WTC11 (cell line): ENCODE data around the gene HOXA13. TPM values are rescaled to one million over a fixed set of nuclear protein-coding genes. Genes with fewer than 3 reads are reported as not detected.
A peak's percentile ranks its signal among the peaks of the same experiment; 100 is the strongest.

ENCODE experiments used
- ATAC-seq: fragments of 200-7000 bp; cut with Tn5 transposase; 2 replicates; pipeline ENCODE4 v1.10.0; 2021; ENCODE audit warnings: mild to moderate bottlenecking, moderate library complexity
- CTCF ChIA-PET: fragments of 300-600 bp; sonication (Branson Sonifier 250); formaldehyde crosslinking; loops from one replicate; lab custom pipeline; 2021; ENCODE audit warnings: antibody characterized with exemption; lab: Charles Lee
- POLR2A ChIA-PET: fragments of 350-600 bp; sonication (Branson Sonifier 250); formaldehyde crosslinking; loops from one replicate; lab custom pipeline; 2021; ENCODE audit warnings: antibody characterized with exemption; lab: Charles Lee
- DNase-seq: peaks from one replicate; pipeline ENCODE4 v3.0.0; 2021; ENCODE audit warnings: low spot score
- H3K27ac Mint-ChIP-seq: 2 replicates; pipeline ENCODE4 v1.8.0; 2021; ENCODE audit warnings: mixed read lengths
- H3K27me3 Mint-ChIP-seq: 2 replicates; pipeline ENCODE4 v1.8.0; 2021; ENCODE audit warnings: low read depth, mild to moderate bottlenecking, moderate library complexity, mixed read lengths
- H3K36me3 Mint-ChIP-seq: 2 replicates; pipeline ENCODE4 v1.8.0; 2021; ENCODE audit warnings: mixed read lengths
- H3K4me1 Mint-ChIP-seq: 2 replicates; pipeline ENCODE4 v1.8.0; 2022; ENCODE audit warnings: mixed read lengths
- H3K4me3 Mint-ChIP-seq: 2 replicates; pipeline ENCODE4 v1.8.0; 2021; ENCODE audit warnings: mild to moderate bottlenecking, moderate library complexity, mixed read lengths
- H3K9me3 Mint-ChIP-seq: 2 replicates; pipeline ENCODE4 v1.8.0; 2021; ENCODE audit warnings: mixed read lengths
- AR ChIP-seq: fragments of 250-450 bp; sonication (Bioruptor Pico); IDR thresholded peaks from 2 replicates; pipeline ENCODE4 v1.9.0; 2021; ENCODE audit warnings: mild to moderate bottlenecking
- CTCF ChIP-seq: fragments of 200-600 bp; IDR thresholded peaks from 2 replicates; pipeline ENCODE4 v1.8.0; 2022; ENCODE audit warnings: antibody characterized with exemption
- E2F4 ChIP-seq: sonication (generic); formaldehyde crosslinking; IDR thresholded peaks from 2 replicates; pipeline ENCODE4 v1.8.1; 2022; ENCODE audit warnings: low read depth, mild to moderate bottlenecking, moderate library complexity, missing genetic modification reagents, borderline replicate concordance
- MXD4 ChIP-seq: fragments of 250-450 bp; sonication (Bioruptor Pico); IDR thresholded peaks from 2 replicates; pipeline ENCODE4 v1.8.0; 2021; ENCODE audit warnings: mild to moderate bottlenecking, moderate library complexity, borderline replicate concordance
- MYBL2 ChIP-seq: sonication (generic); formaldehyde crosslinking; IDR thresholded peaks from 2 replicates; pipeline ENCODE4 v1.8.1; 2023; ENCODE audit warnings: mild to moderate bottlenecking, moderate library complexity, missing genetic modification reagents
- NFE2L1 ChIP-seq: sonication (generic); formaldehyde crosslinking; IDR thresholded peaks from 2 replicates; pipeline ENCODE4 v1.8.1; 2023; ENCODE audit warnings: missing genetic modification reagents
- NR2C2 ChIP-seq: sonication (generic); formaldehyde crosslinking; IDR thresholded peaks from 2 replicates; pipeline ENCODE4 v1.8.0; 2022; ENCODE audit warnings: mild to moderate bottlenecking, missing genetic modification reagents
- TP53 ChIP-seq: sonication (generic); formaldehyde crosslinking; IDR thresholded peaks from 2 replicates; pipeline ENCODE4 v1.8.1; 2023; ENCODE audit warnings: mild to moderate bottlenecking, missing genetic modification reagents
- ZBTB43 ChIP-seq: sonication (generic); formaldehyde crosslinking; IDR thresholded peaks from 2 replicates; pipeline ENCODE4 v1.8.1; 2023; ENCODE audit warnings: mild to moderate bottlenecking, missing genetic modification reagents
- ZNF425 ChIP-seq: fragments of 250-450 bp; sonication (Bioruptor Pico); conservative IDR thresholded peaks from 2 replicates; pipeline ENCODE4 v1.9.0; 2021; ENCODE audit warnings: mild to moderate bottlenecking
- ZNF671 ChIP-seq: fragments of 250-450 bp; sonication (Bioruptor Pico); IDR thresholded peaks from 2 replicates; pipeline ENCODE4 v1.8.0; 2021; ENCODE audit warnings: mild to moderate bottlenecking
- total RNA-seq: library from RNA; stranded (reverse); gene quantifications from 3 replicates; pipeline ENCODE4 v1.2.3, GENCODE V29; 2021
- TF ChIP-seq, protein P1 (sequence below): sonication (generic); formaldehyde crosslinking; IDR thresholded peaks from 2 replicates; pipeline ENCODE4 v1.8.0; 2022; ENCODE audit warnings: missing genetic modification reagents
- TF ChIP-seq, protein P2 (sequence below): fragments of 250-450 bp; sonication (Bioruptor Pico); IDR thresholded peaks from 2 replicates; pipeline ENCODE4 v1.9.0; 2021; ENCODE audit warnings: mild to moderate bottlenecking
- TF ChIP-seq, protein P3 (sequence below): fragments of 250-450 bp; sonication (Bioruptor Pico); IDR thresholded peaks from 2 replicates; pipeline ENCODE4 v1.9.0; 2021; ENCODE audit warnings: moderate library complexity, mild to moderate bottlenecking, inconsistent platforms, borderline replicate concordance

HOXA13 gene
- total RNA-seq, 1 experiment from 2014 or later: not detected

DNA sequence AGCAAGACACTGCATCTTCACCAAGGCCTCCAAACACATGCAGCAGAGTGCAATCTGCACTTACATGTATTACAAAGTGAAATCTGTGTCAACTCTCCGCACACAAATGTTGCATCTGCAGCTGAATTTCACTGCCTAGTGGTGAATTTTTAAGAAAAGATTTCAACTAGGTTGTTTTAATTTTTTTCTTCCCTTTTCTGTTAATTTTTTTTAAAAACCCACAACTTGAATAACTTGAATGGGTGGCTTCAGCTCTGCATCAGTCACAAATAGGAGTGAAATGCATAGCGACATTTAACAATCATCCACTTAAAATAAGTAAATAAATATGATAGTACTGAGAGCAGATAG is 5.9 kb downstream of the HOXA13 start:
- H3K4me3 Mint-ChIP-seq: no peak overlapping the region; the same call in 1 of the 2 replicates
- TF ChIP-seq ZNF425 (CRISPR knock-in tag) (no peak), MYBL2 (CRISPR knock-in tag) (no peak), ZNF671 (CRISPR knock-in tag) (no peak)
- H3K4me1 Mint-ChIP-seq: peaks cover 16% of the 10 kb centered on the region
- no peak overlapping the region for H3K27ac Mint-ChIP-seq
- no peaks in the 10 kb centered on the region for H3K9me3 Mint-ChIP-seq
- H3K27me3 Mint-ChIP-seq: peaks cover 100% of the 10 kb centered on the region
- no peaks in the 10 kb centered on the region for H3K36me3 Mint-ChIP-seq
- ATAC-seq: no peak
- POLR2A ChIA-PET: no interaction called here
- CTCF ChIA-PET: interaction anchor here (0.8 to 4.2 kb wide), 3 partner anchors 15 to 56 kb away, joined by 4 to 32 read pairs (median 23); no protein-coding TSS in a partner anchor
- DNase-seq: no peak

GRCh38 chr7:27193335-27194001 is 6.4 kb downstream of the HOXA13 start:
- ATAC-seq (no peak), DNase-seq (peak; percentile 51)
- Mint-ChIP-seq H3K27ac (no peak overlapping the region), H3K27me3 (peaks cover 100% of the 10 kb centered on the region), H3K36me3 (no peaks in the 10 kb centered on the region), H3K4me1 (peaks cover 16% of the 10 kb centered on the region), H3K9me3 (no peaks in the 10 kb centered on the region), H3K4me3 (peak overlapping the region; percentile 22; the same call in 1 of the 2 replicates)
- ChIA-PET CTCF (interaction anchor here (4.2 kb wide), 1 partner anchor 14 kb away, joined by 32 read pairs; no protein-coding TSS in a partner anchor), POLR2A (no interaction called here)
- no peak for TF ChIP-seq E2F4 (CRISPR knock-in tag)
- TF ChIP-seq, protein P1, sequence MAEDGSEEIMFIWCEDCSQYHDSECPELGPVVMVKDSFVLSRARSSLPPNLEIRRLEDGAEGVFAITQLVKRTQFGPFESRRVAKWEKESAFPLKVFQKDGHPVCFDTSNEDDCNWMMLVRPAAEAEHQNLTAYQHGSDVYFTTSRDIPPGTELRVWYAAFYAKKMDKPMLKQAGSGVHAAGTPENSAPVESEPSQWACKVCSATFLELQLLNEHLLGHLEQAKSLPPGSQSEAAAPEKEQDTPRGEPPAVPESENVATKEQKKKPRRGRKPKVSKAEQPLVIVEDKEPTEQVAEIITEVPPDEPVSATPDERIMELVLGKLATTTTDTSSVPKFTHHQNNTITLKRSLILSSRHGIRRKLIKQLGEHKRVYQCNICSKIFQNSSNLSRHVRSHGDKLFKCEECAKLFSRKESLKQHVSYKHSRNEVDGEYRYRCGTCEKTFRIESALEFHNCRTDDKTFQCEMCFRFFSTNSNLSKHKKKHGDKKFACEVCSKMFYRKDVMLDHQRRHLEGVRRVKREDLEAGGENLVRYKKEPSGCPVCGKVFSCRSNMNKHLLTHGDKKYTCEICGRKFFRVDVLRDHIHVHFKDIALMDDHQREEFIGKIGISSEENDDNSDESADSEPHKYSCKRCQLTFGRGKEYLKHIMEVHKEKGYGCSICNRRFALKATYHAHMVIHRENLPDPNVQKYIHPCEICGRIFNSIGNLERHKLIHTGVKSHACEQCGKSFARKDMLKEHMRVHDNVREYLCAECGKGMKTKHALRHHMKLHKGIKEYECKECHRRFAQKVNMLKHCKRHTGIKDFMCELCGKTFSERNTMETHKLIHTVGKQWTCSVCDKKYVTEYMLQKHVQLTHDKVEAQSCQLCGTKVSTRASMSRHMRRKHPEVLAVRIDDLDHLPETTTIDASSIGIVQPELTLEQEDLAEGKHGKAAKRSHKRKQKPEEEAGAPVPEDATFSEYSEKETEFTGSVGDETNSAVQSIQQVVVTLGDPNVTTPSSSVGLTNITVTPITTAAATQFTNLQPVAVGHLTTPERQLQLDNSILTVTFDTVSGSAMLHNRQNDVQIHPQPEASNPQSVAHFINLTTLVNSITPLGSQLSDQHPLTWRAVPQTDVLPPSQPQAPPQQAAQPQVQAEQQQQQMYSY (CRISPR knock-in tag): 0 out of 2 replicates have a peak, but pooled peaks have one; percentile 46

DNA sequence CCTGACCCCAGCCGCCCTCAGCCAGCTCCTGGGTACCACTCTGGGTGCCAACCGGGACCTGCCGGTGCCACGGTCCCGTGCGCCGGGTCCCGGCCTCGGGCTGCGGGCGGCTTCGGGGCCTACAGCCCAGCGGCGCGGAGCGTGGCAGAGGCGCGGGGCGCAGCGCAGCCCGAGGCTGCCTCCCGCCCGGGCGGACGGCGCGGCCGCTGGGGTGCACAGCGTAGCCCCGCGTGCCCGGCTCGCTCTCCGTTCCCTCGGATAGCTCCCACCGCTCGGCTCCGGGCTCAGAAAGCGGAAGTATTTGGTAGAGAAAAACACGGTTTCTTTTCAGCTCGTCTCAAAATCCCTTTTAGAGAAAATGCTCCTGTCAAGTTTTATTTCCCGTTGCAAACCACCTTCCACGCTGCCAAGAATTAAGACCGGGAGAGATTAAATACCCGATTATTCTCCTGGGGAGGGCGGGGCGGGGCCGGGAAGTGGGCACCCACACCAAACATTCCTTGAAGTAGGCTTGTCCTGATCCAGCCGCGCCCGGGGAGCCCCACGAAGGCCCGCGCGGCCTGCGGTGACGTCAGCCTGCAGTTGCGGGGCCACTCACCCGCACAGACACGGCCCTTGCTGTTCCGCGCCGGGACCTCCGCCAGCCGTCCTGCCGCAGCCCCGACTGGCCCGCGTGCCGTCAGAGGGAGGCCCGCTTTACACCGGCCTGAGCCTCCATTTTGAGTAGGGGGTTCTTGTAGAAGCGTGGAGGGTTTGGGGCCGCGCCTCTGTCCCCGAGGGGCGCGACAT is 7.2 kb downstream of the HOXA13 start:
- Mint-ChIP-seq H3K9me3 (no peaks in the 10 kb centered on the region), H3K4me3 (peak overlapping the region; percentile 14; the same call in 1 of the 2 replicates), H3K36me3 (no peaks in the 10 kb centered on the region), H3K27me3 (peaks cover 100% of the 10 kb centered on the region), H3K4me1 (peaks cover 23% of the 10 kb centered on the region), H3K27ac (no peak overlapping the region)
- ChIA-PET POLR2A (no interaction called here), CTCF (interaction anchor here (0.7 to 5.5 kb wide), 3 partner anchors 13 to 49 kb away, joined by 3 to 34 read pairs (median 32); partner anchors contain the start of gene EVX1)
- peak; percentile 4 for ATAC-seq
- DNase-seq: no peak
- TF ChIP-seq NR2C2 (CRISPR knock-in tag): no peak
- no peak for TF ChIP-seq ZBTB43 (CRISPR knock-in tag)
- no peak for TF ChIP-seq CTCF
- no peak for TF ChIP-seq TP53 (CRISPR knock-in tag)
- TF ChIP-seq AR: no peak
- TF ChIP-seq, protein P2, sequence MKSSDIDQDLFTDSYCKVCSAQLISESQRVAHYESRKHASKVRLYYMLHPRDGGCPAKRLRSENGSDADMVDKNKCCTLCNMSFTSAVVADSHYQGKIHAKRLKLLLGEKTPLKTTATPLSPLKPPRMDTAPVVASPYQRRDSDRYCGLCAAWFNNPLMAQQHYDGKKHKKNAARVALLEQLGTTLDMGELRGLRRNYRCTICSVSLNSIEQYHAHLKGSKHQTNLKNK: no peak
- TF ChIP-seq MXD4 (CRISPR knock-in tag): no peak
- TF ChIP-seq, protein P3, sequence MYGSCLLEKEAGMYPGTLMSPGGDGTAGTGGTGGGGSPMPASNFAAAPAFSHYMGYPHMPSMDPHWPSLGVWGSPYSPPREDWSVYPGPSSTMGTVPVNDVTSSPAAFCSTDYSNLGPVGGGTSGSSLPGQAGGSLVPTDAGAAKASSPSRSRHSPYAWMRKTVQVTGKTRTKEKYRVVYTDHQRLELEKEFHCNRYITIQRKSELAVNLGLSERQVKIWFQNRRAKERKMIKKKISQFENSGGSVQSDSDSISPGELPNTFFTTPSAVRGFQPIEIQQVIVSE (CRISPR knock-in tag): no peak
- no peak for TF ChIP-seq NFE2L1 (CRISPR knock-in tag)
